Calu3 (cell line): ENCODE measurements around the gene PPP1R36. TPM values are rescaled to one million over a fixed set of nuclear protein-coding genes. Genes with fewer than 3 reads are reported as not detected.

ENCODE experiments used
- BruUV-seq: library from RNA; stranded (reverse); fragments of 400-500 nt; replicated peaks from 2 replicates; lab custom pipeline; 2021; lab: Mats Ljungman, UMichigan
- CTCF ChIA-PET: fragments of 300-600 bp; sonication (Branson Sonifier 250); formaldehyde crosslinking; loops from one replicate; lab custom pipeline; 2022; ENCODE audit warnings: antibody characterized with exemption; lab: Charles Lee
- DNase-seq: peaks from one replicate; pipeline ENCODE4 v3.0.0; 2022
- H3K27ac Mint-ChIP-seq: one replicate; pipeline ENCODE4 v1.8.0; 2022; ENCODE audit warnings: mixed read lengths; ENCODE audit not compliant: unreplicated experiment
- H3K27me3 Mint-ChIP-seq: one replicate; pipeline ENCODE4 v1.8.0; 2022; ENCODE audit warnings: mixed read lengths; ENCODE audit not compliant: unreplicated experiment
- H3K36me3 Mint-ChIP-seq: one replicate; pipeline ENCODE4 v1.8.0; 2022; ENCODE audit warnings: mild to moderate bottlenecking, moderate library complexity, mixed read lengths; ENCODE audit not compliant: insufficient read depth, unreplicated experiment
- H3K4me1 Mint-ChIP-seq: one replicate; pipeline ENCODE4 v1.8.0; 2022; ENCODE audit warnings: mild to moderate bottlenecking, low read depth, mixed read lengths; ENCODE audit not compliant: unreplicated experiment
- H3K4me3 Mint-ChIP-seq: one replicate; pipeline ENCODE4 v1.8.0; 2022; ENCODE audit warnings: mild to moderate bottlenecking, low read depth, moderate library complexity, mixed read lengths; ENCODE audit not compliant: unreplicated experiment
- H3K9me3 Mint-ChIP-seq: one replicate; pipeline ENCODE4 v1.8.0; 2022; ENCODE audit warnings: low read depth, mixed read lengths; ENCODE audit not compliant: unreplicated experiment
- intact Hi-C: fragments of 100-400 bp; cut with micrococcal nuclease; formaldehyde crosslinking; loops from one replicate; pipeline ENCODE4 v1.10.0; 2022; ENCODE audit not compliant: unreplicated experiment
- total RNA-seq: library from RNA; stranded (reverse); gene quantifications from 2 replicates; pipeline ENCODE4 v1.2.3, GENCODE V29; 2022
- TF ChIP-seq, protein P1 (sequence below): fragments of 200-600 bp; IDR thresholded peaks from one replicate; pipeline ENCODE4 v1.8.0; 2022; ENCODE audit warnings: antibody characterized with exemption; ENCODE audit not compliant: unreplicated experiment

PPP1R36 gene
- total RNA-seq, 1 experiment from 2014 or later, result 0.40 TPM

DNA sequence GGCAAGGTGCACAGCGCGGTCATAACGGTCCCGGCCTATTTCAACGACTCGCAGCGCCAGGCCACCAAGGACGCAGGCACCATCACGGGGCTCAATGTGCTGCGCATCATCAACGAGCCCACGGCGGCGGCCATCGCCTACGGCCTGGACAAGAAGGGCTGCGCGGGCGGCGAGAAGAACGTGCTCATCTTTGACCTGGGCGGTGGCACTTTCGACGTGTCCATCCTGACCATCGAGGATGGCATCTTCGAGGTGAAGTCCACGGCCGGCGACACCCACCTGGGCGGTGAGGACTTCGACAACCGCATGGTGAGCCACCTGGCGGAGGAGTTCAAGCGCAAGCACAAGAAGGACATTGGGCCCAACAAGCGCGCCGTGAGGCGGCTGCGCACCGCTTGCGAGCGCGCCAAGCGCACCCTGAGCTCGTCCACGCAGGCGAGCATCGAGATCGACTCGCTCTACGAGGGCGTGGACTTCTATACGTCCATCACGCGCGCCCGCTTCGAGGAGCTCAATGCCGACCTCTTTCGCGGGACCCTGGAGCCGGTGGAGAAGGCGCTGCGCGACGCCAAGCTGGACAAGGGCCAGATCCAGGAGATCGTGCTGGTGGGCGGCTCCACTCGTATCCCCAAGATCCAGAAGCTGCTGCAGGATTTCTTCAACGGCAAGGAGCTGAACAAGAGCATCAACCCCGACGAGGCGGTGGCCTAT, 8.3 kb upstream of the PPP1R36 start:
- CTCF ChIA-PET, result no interaction called here
- TF ChIP-seq, protein P1, sequence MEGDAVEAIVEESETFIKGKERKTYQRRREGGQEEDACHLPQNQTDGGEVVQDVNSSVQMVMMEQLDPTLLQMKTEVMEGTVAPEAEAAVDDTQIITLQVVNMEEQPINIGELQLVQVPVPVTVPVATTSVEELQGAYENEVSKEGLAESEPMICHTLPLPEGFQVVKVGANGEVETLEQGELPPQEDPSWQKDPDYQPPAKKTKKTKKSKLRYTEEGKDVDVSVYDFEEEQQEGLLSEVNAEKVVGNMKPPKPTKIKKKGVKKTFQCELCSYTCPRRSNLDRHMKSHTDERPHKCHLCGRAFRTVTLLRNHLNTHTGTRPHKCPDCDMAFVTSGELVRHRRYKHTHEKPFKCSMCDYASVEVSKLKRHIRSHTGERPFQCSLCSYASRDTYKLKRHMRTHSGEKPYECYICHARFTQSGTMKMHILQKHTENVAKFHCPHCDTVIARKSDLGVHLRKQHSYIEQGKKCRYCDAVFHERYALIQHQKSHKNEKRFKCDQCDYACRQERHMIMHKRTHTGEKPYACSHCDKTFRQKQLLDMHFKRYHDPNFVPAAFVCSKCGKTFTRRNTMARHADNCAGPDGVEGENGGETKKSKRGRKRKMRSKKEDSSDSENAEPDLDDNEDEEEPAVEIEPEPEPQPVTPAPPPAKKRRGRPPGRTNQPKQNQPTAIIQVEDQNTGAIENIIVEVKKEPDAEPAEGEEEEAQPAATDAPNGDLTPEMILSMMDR, result no peak
- H3K27me3 Mint-ChIP-seq, result no peaks in the 10 kb centered on the region
- peak overlapping the region; percentile 73 for H3K4me3 Mint-ChIP-seq
- H3K9me3 Mint-ChIP-seq, result no peaks in the 10 kb centered on the region
- intact Hi-C loops, result loop anchor here (5.0 to 10.0 kb wide), 2 partner anchors 221 to 343 kb away; no protein-coding TSS in a partner anchor
- peaks cover 9% of the 10 kb centered on the region for H3K4me1 Mint-ChIP-seq
- DNase-seq, result no peak
- H3K27ac Mint-ChIP-seq, result no peak overlapping the region
- no TSS peak for BruUV-seq
- peaks cover 28% of the 10 kb centered on the region for H3K36me3 Mint-ChIP-seq

DNA sequence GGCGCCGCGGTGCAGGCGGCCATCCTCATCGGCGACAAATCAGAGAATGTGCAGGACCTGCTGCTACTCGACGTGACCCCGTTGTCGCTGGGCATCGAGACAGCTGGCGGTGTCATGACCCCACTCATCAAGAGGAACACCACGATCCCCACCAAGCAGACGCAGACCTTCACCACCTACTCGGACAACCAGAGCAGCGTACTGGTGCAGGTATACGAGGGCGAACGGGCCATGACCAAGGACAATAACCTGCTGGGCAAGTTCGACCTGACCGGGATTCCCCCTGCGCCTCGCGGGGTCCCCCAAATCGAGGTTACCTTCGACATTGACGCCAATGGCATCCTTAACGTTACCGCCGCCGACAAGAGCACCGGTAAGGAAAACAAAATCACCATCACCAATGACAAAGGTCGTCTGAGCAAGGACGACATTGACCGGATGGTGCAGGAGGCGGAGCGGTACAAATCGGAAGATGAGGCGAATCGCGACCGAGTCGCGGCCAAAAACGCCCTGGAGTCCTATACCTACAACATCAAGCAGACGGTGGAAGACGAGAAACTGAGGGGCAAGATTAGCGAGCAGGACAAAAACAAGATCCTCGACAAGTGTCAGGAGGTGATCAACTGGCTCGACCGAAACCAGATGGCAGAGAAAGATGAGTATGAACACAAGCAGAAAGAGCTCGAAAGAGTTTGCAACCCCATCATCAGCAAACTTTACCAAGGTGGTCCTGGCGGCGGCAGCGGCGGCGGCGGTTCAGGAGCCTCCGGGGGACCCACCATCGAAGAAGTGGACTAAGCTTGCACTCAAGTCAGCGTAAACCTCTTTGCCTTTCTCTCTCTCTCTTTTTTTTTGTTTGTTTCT, 7.6 kb upstream of the PPP1R36 start:
- BruUV-seq, result no TSS peak
- H3K9me3 Mint-ChIP-seq, result no peaks in the 10 kb centered on the region

GRCh38 chr14:64542836-64543201, 6.9 kb upstream of the PPP1R36 start:
- Mint-ChIP-seq H3K9me3 (no peaks in the 10 kb centered on the region), H3K27me3 (no peaks in the 10 kb centered on the region), H3K27ac (no peak overlapping the region), H3K36me3 (peaks cover 28% of the 10 kb centered on the region), H3K4me3 (peak overlapping the region; percentile 72), H3K4me1 (peaks cover 9% of the 10 kb centered on the region)
- BruUV-seq, result no TSS peak
- TF ChIP-seq, protein P1, result no peak
- intact Hi-C loops, result loop anchor here (5.0 to 10.0 kb wide), 2 partner anchors 219 to 342 kb away; no protein-coding TSS in a partner anchor
- no peak for DNase-seq
- CTCF ChIA-PET, result no interaction called here

More for the DNA sequence above, 7.6 kb upstream of the PPP1R36 start:
- no peak for DNase-seq
- Mint-ChIP-seq H3K27ac (no peak overlapping the region), H3K4me3 (peak overlapping the region; percentile 72), H3K4me1 (peaks cover 9% of the 10 kb centered on the region), H3K27me3 (no peaks in the 10 kb centered on the region), H3K36me3 (peaks cover 28% of the 10 kb centered on the region)
- CTCF ChIA-PET, result no interaction called here
- TF ChIP-seq, protein P1, result no peak
- intact Hi-C loops, result loop anchor here (5.0 to 10.0 kb wide), 2 partner anchors 220 to 343 kb away; no protein-coding TSS in a partner anchor

GRCh38 chr14:64544607-64545312, 5.0 kb upstream of the PPP1R36 start:
- no TSS peak for BruUV-seq
- DNase-seq, result no peak
- no peaks in the 10 kb centered on the region for H3K27me3 Mint-ChIP-seq
- H3K4me3 Mint-ChIP-seq, result no peak overlapping the region
- intact Hi-C loops, result loop anchor here (5.0 to 10.0 kb wide), 2 partner anchors 218 to 340 kb away; no protein-coding TSS in a partner anchor
- no peaks in the 10 kb centered on the region for H3K9me3 Mint-ChIP-seq
- TF ChIP-seq, protein P1, result no peak
- H3K36me3 Mint-ChIP-seq, result peaks cover 16% of the 10 kb centered on the region
- H3K4me1 Mint-ChIP-seq, result peaks cover 9% of the 10 kb centered on the region
- H3K27ac Mint-ChIP-seq, result no peak overlapping the region
- CTCF ChIA-PET, result interaction anchor here (0.7 kb wide), 1 partner anchor 442 kb away, joined by 3 read pairs; the partner anchor contains the start of gene FNTB
